GM23248 (cell line): ENCODE measurements around the gene LAMA2.

Experiments
- EZH2 ChIP-seq: fragments of 200-600 bp; sonication (generic); IDR thresholded peaks from 2 replicates; pipeline ENCODE4 v1.6.1; 2018; ENCODE audit warnings: antibody characterized with exemption, mild to moderate bottlenecking; ENCODE audit not compliant: insufficient read depth, poor library complexity, severe bottlenecking
- EZH2phosphoT487 ChIP-seq: fragments of 200-600 bp; sonication (generic); IDR thresholded peaks from 2 replicates; pipeline ENCODE4 v1.6.1; 2018; ENCODE audit warnings: antibody characterized with exemption, moderate library complexity, mild to moderate bottlenecking, low read depth; ENCODE audit not compliant: insufficient read depth

- TF ChIP-seq EZH2 (no peak), EZH2phosphoT487 (no peak)
Observed at GRCh38 chr6:129026601-129027000, 143.7 kb downstream of the LAMA2 start.
